Measurements from ENCODE around the gene KIF16B. TPM values are rescaled to one million over a fixed set of nuclear protein-coding genes. Genes with fewer than 3 reads are reported as not detected.

Gene KIF16B
- total RNA-seq, 2 experiments from 2014 or later: 7.7 to 7.9 TPM

- intact Hi-C loops (cut with micrococcal nuclease): no loop called here
- no peak for DNase-seq
- no peaks in the 10 kb centered on the region for H3K27me3 Mint-ChIP-seq
- no peaks in the 10 kb centered on the region for H3K4me1 Mint-ChIP-seq (ENCODE audit: low read depth)
- H3K9me3 Mint-ChIP-seq: no peaks in the 10 kb centered on the region
- no peak overlapping the region for H3K4me3 Mint-ChIP-seq
- H3K36me3 Mint-ChIP-seq: peaks cover 28% of the 10 kb centered on the region
- POLR2A ChIA-PET: no interaction called here
- CTCF ChIA-PET: no interaction called here
- H3K27ac Mint-ChIP-seq: no peak overlapping the region
Measured at GRCh38 chr20:16363506-16364319, 209.5 kb downstream of the KIF16B start.

- H3K9me3 Mint-ChIP-seq: no peaks in the 10 kb centered on the region
- no peaks in the 10 kb centered on the region for H3K27me3 Mint-ChIP-seq
- no peak overlapping the region for H3K27ac Mint-ChIP-seq
- intact Hi-C loops (cut with micrococcal nuclease): no loop called here
- ChIA-PET POLR2A (no interaction called here), CTCF (no interaction called here)
- H3K36me3 Mint-ChIP-seq: peaks cover 24% of the 10 kb centered on the region
- H3K4me3 Mint-ChIP-seq: no peak overlapping the region
- H3K4me1 Mint-ChIP-seq (ENCODE audit: low read depth): no peaks in the 10 kb centered on the region
- no peak for DNase-seq
Measured at GRCh38 chr20:16362642-16363041, 210.6 kb downstream of the KIF16B start.

- POLR2A ChIA-PET: no interaction called here
- Mint-ChIP-seq H3K4me1 (ENCODE audit: low read depth) (no peaks in the 10 kb centered on the region), H3K36me3 (peaks cover 16% of the 10 kb centered on the region), H3K27ac (no peak overlapping the region), H3K4me3 (no peak overlapping the region), H3K9me3 (no peaks in the 10 kb centered on the region), H3K27me3 (no peaks in the 10 kb centered on the region)
- intact Hi-C loops (cut with micrococcal nuclease): no loop called here
- CTCF ChIA-PET: no interaction called here
- no peak for DNase-seq
Measured at GRCh38 chr20:16360668-16361067, 212.6 kb downstream of the KIF16B start.

- POLR2A ChIA-PET: no interaction called here
- intact Hi-C loops (cut with micrococcal nuclease): no loop called here
- CTCF ChIA-PET: no interaction called here
- Mint-ChIP-seq H3K36me3 (peaks cover 6% of the 10 kb centered on the region), H3K4me3 (no peak overlapping the region), H3K4me1 (ENCODE audit: low read depth) (no peaks in the 10 kb centered on the region), H3K27ac (no peak overlapping the region), H3K27me3 (no peaks in the 10 kb centered on the region), H3K9me3 (no peaks in the 10 kb centered on the region)
- no peak for DNase-seq
Measured at GRCh38 chr20:16353417-16353781, 219.8 kb downstream of the KIF16B start.

GRCh38 chr20:16352751-16353416, 220.4 kb downstream of the KIF16B start:
- no peaks in the 10 kb centered on the region for H3K4me1 Mint-ChIP-seq (ENCODE audit: low read depth)
- H3K27ac Mint-ChIP-seq: no peak overlapping the region
- peaks cover 4% of the 10 kb centered on the region for H3K36me3 Mint-ChIP-seq
- no peak overlapping the region for H3K4me3 Mint-ChIP-seq
- H3K27me3 Mint-ChIP-seq: no peaks in the 10 kb centered on the region
- intact Hi-C loops (cut with micrococcal nuclease): no loop called here
- no peak for DNase-seq
- ChIA-PET CTCF (no interaction called here), POLR2A (no interaction called here)
- no peaks in the 10 kb centered on the region for H3K9me3 Mint-ChIP-seq

GRCh38 chr20:16352321-16352720, 220.9 kb downstream of the KIF16B start:
- H3K9me3 Mint-ChIP-seq: no peaks in the 10 kb centered on the region
- POLR2A ChIA-PET: no interaction called here
- H3K4me1 Mint-ChIP-seq (ENCODE audit: low read depth): no peaks in the 10 kb centered on the region
- no peak overlapping the region for H3K27ac Mint-ChIP-seq
- CTCF ChIA-PET: no interaction called here
- DNase-seq: no peak
- H3K27me3 Mint-ChIP-seq: no peaks in the 10 kb centered on the region
- peaks cover 4% of the 10 kb centered on the region for H3K36me3 Mint-ChIP-seq
- no peak overlapping the region for H3K4me3 Mint-ChIP-seq
- intact Hi-C loops (cut with micrococcal nuclease): no loop called here

GRCh38 chr20:16351415-16351814, 221.8 kb downstream of the KIF16B start:
- no peaks in the 10 kb centered on the region for H3K9me3 Mint-ChIP-seq
- intact Hi-C loops (cut with micrococcal nuclease): no loop called here
- DNase-seq: no peak
- ChIA-PET POLR2A (no interaction called here), CTCF (no interaction called here)
- H3K27ac Mint-ChIP-seq: no peak overlapping the region
- no peaks in the 10 kb centered on the region for H3K4me1 Mint-ChIP-seq (ENCODE audit: low read depth)
- no peak overlapping the region for H3K4me3 Mint-ChIP-seq
- H3K36me3 Mint-ChIP-seq: peaks cover 7% of the 10 kb centered on the region
- H3K27me3 Mint-ChIP-seq: no peaks in the 10 kb centered on the region

GRCh38 chr20:16350465-16350864, 222.8 kb downstream of the KIF16B start:
- H3K36me3 Mint-ChIP-seq: peaks cover 7% of the 10 kb centered on the region
- no peak overlapping the region for H3K4me3 Mint-ChIP-seq
- no peaks in the 10 kb centered on the region for H3K4me1 Mint-ChIP-seq (ENCODE audit: low read depth)
- ChIA-PET CTCF (no interaction called here), POLR2A (no interaction called here)
- no peak overlapping the region for H3K27ac Mint-ChIP-seq
- intact Hi-C loops (cut with micrococcal nuclease): no loop called here
- no peaks in the 10 kb centered on the region for H3K27me3 Mint-ChIP-seq
- no peak for DNase-seq
- H3K9me3 Mint-ChIP-seq: no peaks in the 10 kb centered on the region

- Mint-ChIP-seq H3K4me1 (ENCODE audit: low read depth) (no peaks in the 10 kb centered on the region), H3K9me3 (no peaks in the 10 kb centered on the region), H3K4me3 (no peak overlapping the region), H3K27me3 (no peaks in the 10 kb centered on the region), H3K27ac (no peak overlapping the region), H3K36me3 (peaks cover 7% of the 10 kb centered on the region)
- CTCF ChIA-PET: no interaction called here
- POLR2A ChIA-PET: no interaction called here
- DNase-seq: no peak
- intact Hi-C loops (cut with micrococcal nuclease): no loop called here
Measured at GRCh38 chr20:16349523-16350260, 223.6 kb downstream of the KIF16B start.

GRCh38 chr20:16346956-16347355, 226.3 kb downstream of the KIF16B start:
- Mint-ChIP-seq H3K9me3 (no peaks in the 10 kb centered on the region), H3K4me1 (ENCODE audit: low read depth) (no peaks in the 10 kb centered on the region), H3K27me3 (no peaks in the 10 kb centered on the region), H3K27ac (no peak overlapping the region), H3K4me3 (no peak overlapping the region), H3K36me3 (peaks cover 6% of the 10 kb centered on the region)
- intact Hi-C loops (cut with micrococcal nuclease): no loop called here
- no peak for DNase-seq
- ChIA-PET POLR2A (no interaction called here), CTCF (no interaction called here)

GRCh38 chr20:16337707-16338106, 235.5 kb downstream of the KIF16B start:
- no peak overlapping the region for H3K27ac Mint-ChIP-seq
- H3K9me3 Mint-ChIP-seq: peaks cover 23% of the 10 kb centered on the region
- intact Hi-C loops (cut with micrococcal nuclease): no loop called here
- H3K27me3 Mint-ChIP-seq: no peaks in the 10 kb centered on the region
- no peaks in the 10 kb centered on the region for H3K4me1 Mint-ChIP-seq (ENCODE audit: low read depth)
- peaks cover 37% of the 10 kb centered on the region for H3K36me3 Mint-ChIP-seq
- POLR2A ChIA-PET: no interaction called here
- CTCF ChIA-PET: no interaction called here
- H3K4me3 Mint-ChIP-seq: no peak overlapping the region
- no peak for DNase-seq

GRCh38 chr20:16327606-16328005, 245.6 kb downstream of the KIF16B start:
- no peaks in the 10 kb centered on the region for H3K27me3 Mint-ChIP-seq
- H3K36me3 Mint-ChIP-seq: peaks cover 50% of the 10 kb centered on the region
- no peak overlapping the region for H3K4me3 Mint-ChIP-seq
- POLR2A ChIA-PET: no interaction called here
- CTCF ChIA-PET: no interaction called here
- intact Hi-C loops (cut with micrococcal nuclease): no loop called here
- H3K4me1 Mint-ChIP-seq (ENCODE audit: low read depth): no peaks in the 10 kb centered on the region
- no peak for DNase-seq
- H3K9me3 Mint-ChIP-seq: peaks cover 20% of the 10 kb centered on the region
- no peak overlapping the region for H3K27ac Mint-ChIP-seq

- Mint-ChIP-seq H3K36me3 (peaks cover 29% of the 10 kb centered on the region), H3K27ac (no peak overlapping the region), H3K4me1 (ENCODE audit: low read depth) (no peaks in the 10 kb centered on the region), H3K27me3 (no peaks in the 10 kb centered on the region), H3K4me3 (no peak overlapping the region), H3K9me3 (peaks cover 4% of the 10 kb centered on the region)
- CTCF ChIA-PET: no interaction called here
- intact Hi-C loops (cut with micrococcal nuclease): no loop called here
- POLR2A ChIA-PET: no interaction called here
- DNase-seq: no peak
Measured at GRCh38 chr20:16321291-16321690, 252.0 kb downstream of the KIF16B start.

Measured in activated CD4-positive, alpha-beta memory T cell treated with anti-CD3 and anti-CD28 coated beads for 36 hours (primary cell).